ENCODE data around the gene NOS2.

DNA sequence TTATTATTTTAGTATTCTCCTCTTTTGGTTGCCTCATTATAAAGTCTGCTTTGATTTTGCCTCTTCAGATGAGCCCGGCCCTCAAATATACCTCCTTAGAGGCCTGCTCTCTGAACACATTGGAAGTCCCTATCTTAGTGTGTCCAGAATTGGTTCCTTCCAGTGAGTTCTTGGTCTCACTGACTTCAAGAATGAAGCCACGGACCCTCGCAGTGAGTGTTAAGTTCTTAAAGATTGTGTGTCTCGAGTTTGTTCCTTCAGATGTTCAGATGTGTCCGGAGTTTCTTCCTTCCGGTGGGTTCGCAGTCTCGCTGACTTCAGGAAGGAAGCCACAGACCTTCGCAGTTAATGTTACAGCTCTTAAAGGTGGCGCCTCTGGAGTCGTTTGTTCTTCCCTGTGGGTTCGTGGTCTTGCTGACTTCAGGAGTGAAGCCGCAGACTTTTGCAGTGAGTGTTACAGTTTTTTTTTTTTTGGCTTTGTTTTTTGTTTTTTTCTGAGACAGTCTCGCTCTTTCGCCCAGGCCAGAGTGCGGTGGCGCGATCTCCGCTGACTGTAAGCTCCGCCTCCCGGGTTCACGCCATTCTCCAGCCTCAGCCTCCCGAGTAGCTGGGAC lies 45.8 kb upstream of the NOS2 start:
- no peak for TF ChIP-seq POLR2A (IDR thresholded peaks at IDR 0.05; ENCODE audit: low read depth, low read length)
- no peak for TF ChIP-seq POLR2AphosphoS5 (IDR thresholded peaks at IDR 0.05; ENCODE audit: low read depth, low read length)

Data from GM12892 (cell line).